ENCODE data around the gene ZFY. TPM values are rescaled to one million over a fixed set of nuclear protein-coding genes. Genes with fewer than 3 reads are reported as not detected.

Gene ZFY
- total and polyA plus RNA-seq, 10 of the 15 experiments (the other 5 are each of a cell fraction or from before 2014, with no cell fraction given), result not detected

- ChIA-PET POLR2A (no interaction called here), SMC1A (ENCODE audit: uncharacterized antibody, unreplicated experiment) (no interaction called here), CTCF (no interaction called here), RAD21 (ENCODE audit: unreplicated experiment) (no interaction called here)
- FAIRE-seq, result no peak
- no peak for TF ChIP-seq IRF4 (IDR thresholded peaks at IDR 0.05; ENCODE audit: low read depth, low read length)
- TF ChIP-seq BCLAF1 (IDR thresholded peaks at IDR 0.05), result no peak
- no peak for TF ChIP-seq KDM1A (IDR thresholded peaks at IDR 0.05; ENCODE audit: borderline replicate concordance)
- no peak for TF ChIP-seq SMC3 (IDR thresholded peaks at IDR 0.05; ENCODE audit: borderline replicate concordance, low read length)
- no peak for TF ChIP-seq E2F4 (IDR thresholded peaks at IDR 0.05; ENCODE audit: low read depth, low read length)
- TF ChIP-seq RFX5 (IDR thresholded peaks at IDR 0.05; ENCODE audit: low read depth, low read length), result no peak
- no peak for TF ChIP-seq CBX5 (IDR thresholded peaks at IDR 0.05; ENCODE audit: low read depth)
- no peak for TF ChIP-seq KLF5 (IDR thresholded peaks at IDR 0.05; ENCODE audit: partially characterized antibody)
- TF ChIP-seq EED (IDR thresholded peaks at IDR 0.05; ENCODE audit: low read depth), result no peak
- TF ChIP-seq POLR2AphosphoS2 (IDR thresholded peaks at IDR 0.05; ENCODE audit: low read depth, low read length), result no peak
- no peak for TF ChIP-seq IRF5 (IDR thresholded peaks at IDR 0.05; ENCODE audit: borderline replicate concordance)
- TF ChIP-seq CEBPZ (IDR thresholded peaks at IDR 0.05; ENCODE audit: low read depth, low read length), result no peak
- no peak for TF ChIP-seq ZBED1 (IDR thresholded peaks at IDR 0.05; ENCODE audit: borderline replicate concordance)
- no peak for DNase-seq (ENCODE audit: low read depth, low spot score)
- Histone ChIP-seq H3K9me3 (replicated peaks; ENCODE audit: control insufficient read depth, insufficient read depth, low read length) (no peaks in the 10 kb centered on the region), H3K4me1 (ENCODE audit: control insufficient read depth, insufficient read depth, low read length) (no peaks in the 10 kb centered on the region), H2AFZ (ENCODE audit: control insufficient read depth, low read depth, low read length) (no peak overlapping the region), H3K79me2 (ENCODE audit: control insufficient read depth, insufficient read depth, low read length) (no peaks in the 10 kb centered on the region), H3K27me3 (replicated peaks in 1 of 2; ENCODE audit: control insufficient read depth in 2 of 2, insufficient read depth in 2 of 2, low read length in 1 of 2) (no peaks in the 10 kb centered on the region), H3K9ac (ENCODE audit: control insufficient read depth, insufficient read depth, low read length) (no peak overlapping the region), H3K4me2 (ENCODE audit: control insufficient read depth, insufficient read depth) (no peak overlapping the region), H3K36me3 (ENCODE audit: control insufficient read depth in 2 of 2, insufficient read depth in 2 of 2, low read length in 1 of 2) (no peaks in the 10 kb centered on the region), H3K4me3 (no peak overlapping the region), H4K20me1 (ENCODE audit: control insufficient read depth, insufficient read depth) (no peaks in the 10 kb centered on the region), H3K27ac (ENCODE audit: control insufficient read depth, insufficient read depth) (no peak overlapping the region)
- in situ Hi-C loops (cut with MboI), result no loop called here
- no peak for ATAC-seq
- BruUV-seq (replicated peaks), result no TSS peak
- intact Hi-C loops (cut with micrococcal nuclease; ENCODE audit: unreplicated experiment), result no loop called here
- WGBS (ENCODE audit: insufficient coverage, insufficient replicate concordance, low lambda C conversion rate, missing lambda C conversion rate), result no CpG with 5 or more reads among the region's 1 CpG
These were observed 27.8 kb upstream of the ZFY start for GRCh38 chrY:2907356-2907755.
